ENCODE results near the gene RADIL. TPM values are rescaled to one million over a fixed set of nuclear protein-coding genes. Genes with fewer than 3 reads are reported as not detected.

RADIL gene
- total RNA-seq, 1 donor from 2014 or later: 0.86 TPM

DNA sequence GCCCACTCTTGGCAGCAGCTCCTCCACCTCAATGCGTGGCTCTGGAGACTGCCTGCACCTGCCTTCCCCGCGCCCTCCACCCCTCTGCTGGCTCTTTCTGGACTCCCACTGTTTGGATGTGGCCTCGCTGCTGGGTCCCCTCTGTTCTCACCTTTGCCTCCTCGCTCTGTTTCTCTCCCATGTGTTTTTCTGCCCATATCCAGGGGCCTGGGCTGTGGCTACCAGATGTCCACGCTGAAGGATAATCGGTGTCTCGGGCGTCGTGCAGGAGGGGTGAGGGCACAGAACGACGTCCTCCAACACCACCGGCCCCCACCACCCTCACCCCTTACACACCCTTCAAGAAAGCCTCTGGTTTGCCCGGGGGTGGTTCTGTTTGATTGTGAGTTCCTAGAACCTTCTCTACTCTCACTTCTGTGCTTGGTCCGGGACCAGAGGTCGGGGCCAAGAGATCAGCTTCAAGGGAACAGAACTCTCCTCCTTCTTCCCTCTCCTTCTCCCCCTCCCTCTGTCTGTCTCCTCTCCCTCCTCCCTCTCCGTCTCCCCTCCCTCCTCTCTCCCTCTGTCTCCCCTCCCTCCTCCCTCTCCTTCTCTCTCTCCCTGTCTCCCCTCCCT is 76.4 kb downstream of the RADIL start:
- FAIRE-seq (no peak), DNase-seq (ENCODE audit: low read depth) (no peak)
- no peaks in the 10 kb centered on the region for H4K20me1 ChIP-seq (ENCODE audit: insufficient read depth, low read length)
- no peak overlapping the region for H3K27ac ChIP-seq (ENCODE audit: low read depth, low read length)
- Mint-ChIP-seq H3K4me3 (ENCODE audit: unreplicated experiment) (no peak overlapping the region), H3K9me3 (ENCODE audit: unreplicated experiment) (no peaks in the 10 kb centered on the region), H3K27me3 (ENCODE audit: low read depth, unreplicated experiment) (peaks cover 13% of the 10 kb centered on the region), H3K36me3 (ENCODE audit: low read depth, unreplicated experiment) (peaks cover 2% of the 10 kb centered on the region), H3K4me1 (ENCODE audit: low read depth, unreplicated experiment) (no peaks in the 10 kb centered on the region), H3K27ac (ENCODE audit: unreplicated experiment) (no peak overlapping the region)
- no peak overlapping the region for H2AFZ ChIP-seq (ENCODE audit: low read depth, low read length)
- no peaks in the 10 kb centered on the region for H3K4me1 ChIP-seq (ENCODE audit: insufficient read depth, low read length)
- no peak for TF ChIP-seq EZH2 (IDR thresholded peaks at IDR 0.05; ENCODE audit: insufficient read depth, low read length)
- TF ChIP-seq, protein P1, sequence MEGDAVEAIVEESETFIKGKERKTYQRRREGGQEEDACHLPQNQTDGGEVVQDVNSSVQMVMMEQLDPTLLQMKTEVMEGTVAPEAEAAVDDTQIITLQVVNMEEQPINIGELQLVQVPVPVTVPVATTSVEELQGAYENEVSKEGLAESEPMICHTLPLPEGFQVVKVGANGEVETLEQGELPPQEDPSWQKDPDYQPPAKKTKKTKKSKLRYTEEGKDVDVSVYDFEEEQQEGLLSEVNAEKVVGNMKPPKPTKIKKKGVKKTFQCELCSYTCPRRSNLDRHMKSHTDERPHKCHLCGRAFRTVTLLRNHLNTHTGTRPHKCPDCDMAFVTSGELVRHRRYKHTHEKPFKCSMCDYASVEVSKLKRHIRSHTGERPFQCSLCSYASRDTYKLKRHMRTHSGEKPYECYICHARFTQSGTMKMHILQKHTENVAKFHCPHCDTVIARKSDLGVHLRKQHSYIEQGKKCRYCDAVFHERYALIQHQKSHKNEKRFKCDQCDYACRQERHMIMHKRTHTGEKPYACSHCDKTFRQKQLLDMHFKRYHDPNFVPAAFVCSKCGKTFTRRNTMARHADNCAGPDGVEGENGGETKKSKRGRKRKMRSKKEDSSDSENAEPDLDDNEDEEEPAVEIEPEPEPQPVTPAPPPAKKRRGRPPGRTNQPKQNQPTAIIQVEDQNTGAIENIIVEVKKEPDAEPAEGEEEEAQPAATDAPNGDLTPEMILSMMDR (IDR thresholded peaks at IDR 0.05; ENCODE audit: insufficient read depth, low read depth, low read length): no peak
- H3K79me2 ChIP-seq (ENCODE audit: insufficient read depth, low read length): no peaks in the 10 kb centered on the region
- no peaks in the 10 kb centered on the region for H3K27me3 ChIP-seq (ENCODE audit: insufficient read depth, low read length)
- H3K4me3 ChIP-seq (ENCODE audit: insufficient read depth, low read depth, low read length): no peak overlapping the region
- no peak overlapping the region for H3K4me2 ChIP-seq (ENCODE audit: low read length)
- H3K9ac ChIP-seq (ENCODE audit: low read length): no peak overlapping the region
- H3K9me3 ChIP-seq (ENCODE audit: insufficient read depth, low read depth, low read length): no peaks in the 10 kb centered on the region
- no peaks in the 10 kb centered on the region for H3K36me3 ChIP-seq (ENCODE audit: insufficient read depth, low read length)

DNA sequence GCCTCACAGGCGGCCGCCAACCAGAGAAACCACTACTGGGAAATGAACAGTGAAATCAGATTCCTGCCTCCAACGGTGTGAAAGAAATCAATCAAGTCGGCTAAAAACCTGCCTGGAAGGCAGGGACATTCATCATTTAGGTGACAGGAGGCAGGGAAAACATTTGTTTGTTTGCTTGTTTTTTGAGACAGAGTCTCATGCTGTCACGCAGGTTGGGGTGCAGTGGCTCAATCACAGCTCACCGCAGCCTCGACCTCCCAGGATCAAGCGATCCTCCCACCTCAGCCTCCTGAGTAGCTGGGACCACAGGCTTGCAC is 77.6 kb downstream of the RADIL start:
- TF ChIP-seq, protein P1 (IDR thresholded peaks at IDR 0.05; ENCODE audit: insufficient read depth, low read depth, low read length): no peak
- TF ChIP-seq EZH2 (IDR thresholded peaks at IDR 0.05; ENCODE audit: insufficient read depth, low read length): no peak
- no peak for FAIRE-seq
- no peaks in the 10 kb centered on the region for H3K79me2 ChIP-seq (ENCODE audit: insufficient read depth, low read length)
- peaks cover 2% of the 10 kb centered on the region for H3K36me3 Mint-ChIP-seq (ENCODE audit: low read depth, unreplicated experiment)
- no peak for DNase-seq (ENCODE audit: low read depth)
- H3K27me3 Mint-ChIP-seq (ENCODE audit: low read depth, unreplicated experiment): peaks cover 16% of the 10 kb centered on the region
- H3K4me1 ChIP-seq (ENCODE audit: insufficient read depth, low read length): no peaks in the 10 kb centered on the region
- no peak overlapping the region for H2AFZ ChIP-seq (ENCODE audit: low read depth, low read length)
- no peaks in the 10 kb centered on the region for H3K9me3 ChIP-seq (ENCODE audit: insufficient read depth, low read depth, low read length)
- no peak overlapping the region for H3K4me2 ChIP-seq (ENCODE audit: low read length)
- no peak overlapping the region for H3K4me3 ChIP-seq (ENCODE audit: insufficient read depth, low read depth, low read length)
- H3K36me3 ChIP-seq (ENCODE audit: insufficient read depth, low read length): no peaks in the 10 kb centered on the region
- no peak overlapping the region for H3K4me3 Mint-ChIP-seq (ENCODE audit: unreplicated experiment)
- no peak overlapping the region for H3K27ac Mint-ChIP-seq (ENCODE audit: unreplicated experiment)
- H4K20me1 ChIP-seq (ENCODE audit: insufficient read depth, low read length): no peaks in the 10 kb centered on the region
- no peak overlapping the region for H3K27ac ChIP-seq (ENCODE audit: low read depth, low read length)
- H3K27me3 ChIP-seq (ENCODE audit: insufficient read depth, low read length): no peaks in the 10 kb centered on the region
- no peak overlapping the region for H3K9ac ChIP-seq (ENCODE audit: low read length)
- H3K4me1 Mint-ChIP-seq (ENCODE audit: low read depth, unreplicated experiment): no peaks in the 10 kb centered on the region
- peaks cover 3% of the 10 kb centered on the region for H3K9me3 Mint-ChIP-seq (ENCODE audit: unreplicated experiment)

DNA sequence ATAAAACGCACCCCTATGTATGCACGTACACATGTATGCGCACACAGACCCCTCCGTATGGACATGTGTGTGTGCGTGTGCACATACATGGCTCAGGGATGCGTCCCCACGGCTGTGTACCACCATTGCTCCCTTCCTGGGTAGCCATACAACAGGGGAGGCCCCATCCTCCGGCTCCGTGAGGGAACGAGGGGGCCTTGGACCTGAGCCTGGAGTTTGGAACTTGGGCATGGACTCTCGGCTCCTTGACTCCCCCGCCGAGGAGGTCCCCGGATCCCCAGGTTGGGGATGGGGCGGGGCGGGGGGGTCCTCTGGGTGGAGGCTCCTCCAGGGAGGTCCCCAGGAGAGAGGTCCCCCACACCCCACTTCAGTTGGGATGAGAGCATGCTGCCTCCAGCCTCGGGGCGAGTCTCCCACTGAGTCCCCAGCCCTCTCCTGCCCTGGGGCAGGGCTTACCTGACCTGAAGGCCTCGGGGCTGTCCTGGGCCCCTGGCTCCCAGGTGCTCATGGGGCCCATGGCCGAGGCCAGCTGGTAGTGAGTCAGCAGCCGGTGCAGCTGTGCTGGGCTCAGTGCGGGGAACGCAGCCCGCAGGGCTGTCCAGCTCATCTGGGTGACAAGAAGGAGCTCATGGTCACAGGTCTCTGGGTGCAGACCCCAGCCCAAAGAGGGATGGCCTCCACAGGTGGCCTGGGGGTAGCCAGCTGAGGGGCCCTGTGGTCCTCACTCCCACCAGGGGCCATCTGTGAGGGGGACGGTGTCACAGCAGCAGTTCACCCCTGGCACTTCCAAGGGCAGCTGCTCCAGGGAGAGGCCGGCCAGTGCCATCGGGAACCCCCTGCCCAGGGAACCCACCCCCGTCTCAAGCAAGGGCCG is 78.2 kb downstream of the RADIL start:
- FAIRE-seq (no peak), DNase-seq (ENCODE audit: low read depth) (no peak)
- no peak overlapping the region for H3K9ac ChIP-seq (ENCODE audit: low read length)
- H4K20me1 ChIP-seq (ENCODE audit: insufficient read depth, low read length): no peaks in the 10 kb centered on the region
- no peak overlapping the region for H3K4me3 ChIP-seq (ENCODE audit: insufficient read depth, low read depth, low read length)
- H3K27me3 ChIP-seq (ENCODE audit: insufficient read depth, low read length): no peaks in the 10 kb centered on the region
- H3K36me3 ChIP-seq (ENCODE audit: insufficient read depth, low read length): no peaks in the 10 kb centered on the region
- no peaks in the 10 kb centered on the region for H3K4me1 Mint-ChIP-seq (ENCODE audit: low read depth, unreplicated experiment)
- no peaks in the 10 kb centered on the region for H3K4me1 ChIP-seq (ENCODE audit: insufficient read depth, low read length)
- no peak overlapping the region for H3K4me2 ChIP-seq (ENCODE audit: low read length)
- TF ChIP-seq, protein P1 (IDR thresholded peaks at IDR 0.05; ENCODE audit: insufficient read depth, low read depth, low read length): no peak
- TF ChIP-seq EZH2 (IDR thresholded peaks at IDR 0.05; ENCODE audit: insufficient read depth, low read length): no peak
- H2AFZ ChIP-seq (ENCODE audit: low read depth, low read length): no peak overlapping the region
- H3K27ac ChIP-seq (ENCODE audit: low read depth, low read length): no peak overlapping the region
- H3K27ac Mint-ChIP-seq (ENCODE audit: unreplicated experiment): no peak overlapping the region
- no peak overlapping the region for H3K4me3 Mint-ChIP-seq (ENCODE audit: unreplicated experiment)
- peaks cover 18% of the 10 kb centered on the region for H3K27me3 Mint-ChIP-seq (ENCODE audit: low read depth, unreplicated experiment)
- peaks cover 2% of the 10 kb centered on the region for H3K36me3 Mint-ChIP-seq (ENCODE audit: low read depth, unreplicated experiment)
- H3K9me3 ChIP-seq (ENCODE audit: insufficient read depth, low read depth, low read length): no peaks in the 10 kb centered on the region
- H3K9me3 Mint-ChIP-seq (ENCODE audit: unreplicated experiment): peaks cover 4% of the 10 kb centered on the region
- no peaks in the 10 kb centered on the region for H3K79me2 ChIP-seq (ENCODE audit: insufficient read depth, low read length)
